ENCODE data around the gene FCN3. TPM values are rescaled to one million over a fixed set of nuclear protein-coding genes. Genes with fewer than 3 reads are reported as not detected.

The FCN3 gene
- total and polyA plus RNA-seq, 2 donors (not counting 3 experiments of a cell fraction or from before 2014, with no cell fraction given): 0.15 TPM; not detected in 1

DNA sequence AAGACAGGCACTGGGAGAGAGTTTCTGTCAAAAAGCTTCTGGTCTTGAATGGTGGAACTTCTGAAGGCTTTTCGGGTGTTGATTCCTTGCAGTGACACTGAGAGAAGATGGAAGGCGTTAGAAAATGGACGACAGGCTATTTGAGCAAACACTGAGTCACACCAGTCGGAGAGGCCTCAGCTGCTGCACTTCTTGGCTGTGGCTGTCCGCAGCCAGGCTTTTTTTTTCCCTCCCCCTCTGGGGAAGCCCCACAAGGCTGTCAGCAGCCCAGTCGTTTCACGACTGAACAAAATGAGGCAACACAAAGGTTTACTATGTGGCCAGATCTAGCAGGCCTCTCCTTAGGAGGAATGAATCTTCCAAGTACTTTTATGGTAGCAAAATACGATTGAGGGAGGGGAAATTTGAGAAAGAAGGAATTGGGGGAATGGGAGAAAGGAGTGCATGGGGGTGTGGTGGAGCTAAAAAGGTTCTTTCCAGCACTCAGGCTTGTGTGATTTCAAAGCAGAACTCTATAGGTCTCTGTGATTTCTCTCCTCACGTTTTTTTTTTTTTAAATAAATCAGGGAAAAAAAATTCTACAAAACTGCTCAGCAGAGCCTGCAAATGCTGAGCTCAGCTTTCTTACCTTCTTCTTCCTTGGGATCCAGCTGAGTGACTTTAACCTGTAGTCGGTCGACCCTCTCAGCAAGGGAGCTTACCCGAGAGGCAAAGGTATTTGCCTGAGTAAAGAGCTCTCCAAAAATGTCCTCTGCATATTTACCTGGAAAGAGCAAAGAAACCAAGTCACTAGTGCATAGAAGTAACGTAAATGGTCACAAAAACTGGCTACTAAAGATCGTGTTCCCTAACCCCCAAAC is 43.9 kb upstream of the FCN3 start:
- DNase-seq (ENCODE audit: low read depth, low spot score): peak; percentile 65
- POLR2A ChIA-PET: interaction anchor here (0.6 kb wide), 1 partner anchor 46 kb away, joined by 8 read pairs; no protein-coding TSS in a partner anchor

More for the DNA sequence above, 43.9 kb upstream of the FCN3 start:
- Histone ChIP-seq H3K9me1 (replicated peaks; ENCODE audit: control insufficient read depth, extremely low read depth, insufficient read depth, low read length) (no peaks in the 10 kb centered on the region), H3K79me2 (ENCODE audit: control insufficient read depth, insufficient read depth, low read length) (peaks cover 18% of the 10 kb centered on the region), H3K4me3 (replicated peaks in 1 of 3; ENCODE audit: insufficient read depth in 1 of 3, low read depth in 1 of 3, low read length in 3 of 3) (no peak overlapping the region), H3K27me3 (ENCODE audit: control insufficient read depth in 2 of 2, insufficient read depth in 2 of 2, low read length in 2 of 2) (no peaks in the 10 kb centered on the region), H3K27ac (ENCODE audit: insufficient read depth, low read depth, low read length) (no peak overlapping the region), H3K9me3 (replicated peaks; ENCODE audit: control insufficient read depth, insufficient read depth, low read length) (no peaks in the 10 kb centered on the region), H3K36me3 (ENCODE audit: control insufficient read depth in 2 of 2, extremely low read depth in 1 of 2, insufficient read depth in 2 of 2, low read length in 2 of 2) (peaks cover 26 to 35% of the 10 kb centered on the region in 2 experiments), H2AFZ (ENCODE audit: low read depth, low read length) (no peak overlapping the region), H3K9ac (replicated peaks; ENCODE audit: extremely low read depth, insufficient read depth, low read length) (no peak overlapping the region), H4K20me1 (replicated peaks; ENCODE audit: control insufficient read depth, extremely low read depth, insufficient read depth, low read length) (no peaks in the 10 kb centered on the region), H3K4me1 (ENCODE audit: control insufficient read depth, extremely low read depth, insufficient read depth, low read length) (peaks cover 5% of the 10 kb centered on the region), H3K4me2 (ENCODE audit: insufficient read depth, low read length) (no peak overlapping the region)
- BruUV-seq (replicated peaks): no TSS peak
- FAIRE-seq: no peak
- CTCF ChIA-PET: interaction anchor here (0.7 to 8.0 kb wide), 5 partner anchors 9 to 149 kb away, joined by 3 to 70 read pairs (median 4); no protein-coding TSS in a partner anchor
- dilution Hi-C loops (cut with MboI; ENCODE audit: extremely low pct_ligation_motif_present, low sequenced_read_pairs): loop anchor here (25.0 kb wide), 1 partner anchor 169 kb away; no protein-coding TSS in a partner anchor
- intact Hi-C loops (cut with micrococcal nuclease): loop anchor here (5.0 kb wide), 1 partner anchor 109 kb away; no protein-coding TSS in a partner anchor
- TF ChIP-seq, protein P1, sequence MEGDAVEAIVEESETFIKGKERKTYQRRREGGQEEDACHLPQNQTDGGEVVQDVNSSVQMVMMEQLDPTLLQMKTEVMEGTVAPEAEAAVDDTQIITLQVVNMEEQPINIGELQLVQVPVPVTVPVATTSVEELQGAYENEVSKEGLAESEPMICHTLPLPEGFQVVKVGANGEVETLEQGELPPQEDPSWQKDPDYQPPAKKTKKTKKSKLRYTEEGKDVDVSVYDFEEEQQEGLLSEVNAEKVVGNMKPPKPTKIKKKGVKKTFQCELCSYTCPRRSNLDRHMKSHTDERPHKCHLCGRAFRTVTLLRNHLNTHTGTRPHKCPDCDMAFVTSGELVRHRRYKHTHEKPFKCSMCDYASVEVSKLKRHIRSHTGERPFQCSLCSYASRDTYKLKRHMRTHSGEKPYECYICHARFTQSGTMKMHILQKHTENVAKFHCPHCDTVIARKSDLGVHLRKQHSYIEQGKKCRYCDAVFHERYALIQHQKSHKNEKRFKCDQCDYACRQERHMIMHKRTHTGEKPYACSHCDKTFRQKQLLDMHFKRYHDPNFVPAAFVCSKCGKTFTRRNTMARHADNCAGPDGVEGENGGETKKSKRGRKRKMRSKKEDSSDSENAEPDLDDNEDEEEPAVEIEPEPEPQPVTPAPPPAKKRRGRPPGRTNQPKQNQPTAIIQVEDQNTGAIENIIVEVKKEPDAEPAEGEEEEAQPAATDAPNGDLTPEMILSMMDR (IDR thresholded peaks at IDR 0.05; ENCODE audit: extremely low read depth in 1 of 2, insufficient read depth in 1 of 2, low read depth in 1 of 2, low read length in 2 of 2): no peak
- no peak for TF ChIP-seq POLR2A (IDR thresholded peaks at IDR 0.05; ENCODE audit: low read depth, low read length)
- TF ChIP-seq, protein P2, sequence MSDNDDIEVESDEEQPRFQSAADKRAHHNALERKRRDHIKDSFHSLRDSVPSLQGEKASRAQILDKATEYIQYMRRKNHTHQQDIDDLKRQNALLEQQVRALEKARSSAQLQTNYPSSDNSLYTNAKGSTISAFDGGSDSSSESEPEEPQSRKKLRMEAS (IDR thresholded peaks at IDR 0.05; ENCODE audit: insufficient read depth, insufficient read length): no peak
- no peak for TF ChIP-seq FOS (IDR thresholded peaks at IDR 0.05; ENCODE audit: borderline replicate concordance, insufficient read depth, low read length)
- no peak for TF ChIP-seq EZH2 (IDR thresholded peaks at IDR 0.05; ENCODE audit: borderline replicate concordance, low read depth, low read length, severe bottlenecking)
- no peak for TF ChIP-seq JUN (IDR thresholded peaks at IDR 0.05; ENCODE audit: borderline replicate concordance, insufficient read depth, insufficient read length, low read depth)
- TF ChIP-seq POLR2AphosphoS5 (IDR thresholded peaks at IDR 0.05; ENCODE audit: insufficient read depth, low read depth, low read length): no peak
